GM23248 (cell line): ENCODE results near the gene IMPACT.

ENCODE experiments used
- EZH2 ChIP-seq: fragments of 200-600 bp; sonication (generic); IDR thresholded peaks from 2 replicates; pipeline ENCODE4 v1.6.1; 2018; ENCODE audit warnings: antibody characterized with exemption, mild to moderate bottlenecking; ENCODE audit not compliant: insufficient read depth, poor library complexity, severe bottlenecking
- EZH2phosphoT487 ChIP-seq: fragments of 200-600 bp; sonication (generic); IDR thresholded peaks from 2 replicates; pipeline ENCODE4 v1.6.1; 2018; ENCODE audit warnings: antibody characterized with exemption, moderate library complexity, mild to moderate bottlenecking, low read depth; ENCODE audit not compliant: insufficient read depth

- TF ChIP-seq EZH2phosphoT487, result no peak
- no peak for TF ChIP-seq EZH2
These were observed 33.3 kb downstream of the IMPACT start for GRCh38 chr18:24459772-24460171.
